PC-9 (cell line): Measurements from ENCODE around the gene RSBN1. TPM values are rescaled to one million over a fixed set of nuclear protein-coding genes. Genes with fewer than 3 reads are reported as not detected.
A peak's percentile ranks its signal among the peaks of the same experiment; 100 is the strongest.
"Not testable (repeated sequence)": the region's sequence is repeated elsewhere in the genome, so short reads cannot be mapped to it uniquely, and the experiment has no call there.

ENCODE experiments used
- BruUV-seq: library from RNA; stranded (reverse); fragments of 400-500 nt; replicated peaks from 2 replicates; lab custom pipeline; 2021; lab: Mats Ljungman, UMichigan
- CTCF ChIA-PET: fragments of 300-600 bp; sonication (Branson Sonifier 250); formaldehyde crosslinking; loops from one replicate; lab custom pipeline; 2022; ENCODE audit warnings: antibody characterized with exemption; lab: Charles Lee
- POLR2A ChIA-PET: fragments of 300-600 bp; sonication (Branson Sonifier 250); formaldehyde crosslinking; loops from one replicate; lab custom pipeline; 2022; ENCODE audit warnings: antibody characterized with exemption; ENCODE audit not compliant: unreplicated experiment; lab: Charles Lee
- DNase-seq, 2 experiments: peaks; one replicate each; pipeline versions ENCODE4 v3.0.0 to v3.0.0-alpha.2; 2015 to 2022; ENCODE audit warnings: mixed read lengths in 1 of 2
- H2AFZ ChIP-seq: fragments of 200-600 bp; sonication (generic); 2 replicates; pipeline ENCODE4 v1.8.1; 2017; ENCODE audit warnings: antibody characterized with exemption
- H3F3A ChIP-seq: fragments of 200-600 bp; sonication (generic); 2 replicates; pipeline ENCODE4 v1.8.1; 2017; ENCODE audit warnings: antibody characterized with exemption, mild to moderate bottlenecking, low read depth; ENCODE audit not compliant: insufficient read depth
- H3K27ac ChIP-seq: fragments of 200-600 bp; sonication (generic); 2 replicates; pipeline ENCODE4 v1.6.1; 2016; ENCODE audit warnings: mixed run types
- H3K27me3 ChIP-seq: fragments of 200-600 bp; sonication (generic); 2 replicates; pipeline ENCODE4 v1.6.1; 2016; ENCODE audit warnings: low read depth, mixed run types; ENCODE audit not compliant: insufficient read depth
- H3K36me3 ChIP-seq: fragments of 200-600 bp; sonication (generic); 2 replicates; pipeline ENCODE4 v1.6.1; 2016; ENCODE audit warnings: low read depth, mixed run types
- H3K4me1 ChIP-seq: fragments of 200-600 bp; sonication (generic); replicated peaks from 2 replicates; pipeline ENCODE4 v1.6.1; 2016; ENCODE audit warnings: mixed run types; ENCODE audit not compliant: insufficient read depth
- H3K4me2 ChIP-seq: fragments of 200-600 bp; sonication (generic); 2 replicates; pipeline ENCODE4 v1.6.1; 2017; ENCODE audit warnings: mixed run types
- H3K4me3 ChIP-seq: fragments of 200-600 bp; sonication (generic); 2 replicates; pipeline ENCODE4 v1.6.1; 2016; ENCODE audit warnings: mixed run types
- H3K79me2 ChIP-seq: fragments of 200-600 bp; sonication (generic); 2 replicates; pipeline ENCODE4 v1.6.1; 2017; ENCODE audit warnings: low read depth, mixed run types
- H3K9me2 ChIP-seq: fragments of 200-600 bp; sonication (generic); 2 replicates; pipeline ENCODE4 v1.8.1; 2017; ENCODE audit warnings: mild to moderate bottlenecking; ENCODE audit not compliant: insufficient read depth
- H3K9me3 ChIP-seq: fragments of 200-600 bp; sonication (generic); 2 replicates; pipeline ENCODE4 v1.8.1; 2016; ENCODE audit warnings: low read depth; ENCODE audit not compliant: insufficient read depth
- H4K20me1 ChIP-seq: fragments of 200-600 bp; sonication (generic); 2 replicates; pipeline ENCODE4 v1.8.1; 2017; ENCODE audit not compliant: insufficient read depth
- EZH2 ChIP-seq: fragments of 200-600 bp; sonication (generic); IDR thresholded peaks from 2 replicates; pipeline ENCODE4 v1.8.0; 2017; ENCODE audit warnings: antibody characterized with exemption, low read depth
- intact Hi-C: fragments of 100-400 bp; cut with micrococcal nuclease; formaldehyde crosslinking; loops from one replicate; pipeline ENCODE4 v1.10.0; 2022; ENCODE audit not compliant: unreplicated experiment
- total RNA-seq: library from RNA; stranded (reverse); gene quantifications from 2 replicates; pipeline ENCODE4 v1.2.3, GENCODE V29; 2021
- TF ChIP-seq, protein P1 (sequence below): fragments of 200-600 bp; sonication (generic); conservative IDR thresholded peaks from 2 replicates; pipeline ENCODE4 v1.6.1; 2017; ENCODE audit warnings: mixed run types, antibody characterized with exemption, mild to moderate bottlenecking, moderate library complexity

RSBN1 gene
- total RNA-seq, 1 experiment from 2014 or later = 12.3 TPM

DNA sequence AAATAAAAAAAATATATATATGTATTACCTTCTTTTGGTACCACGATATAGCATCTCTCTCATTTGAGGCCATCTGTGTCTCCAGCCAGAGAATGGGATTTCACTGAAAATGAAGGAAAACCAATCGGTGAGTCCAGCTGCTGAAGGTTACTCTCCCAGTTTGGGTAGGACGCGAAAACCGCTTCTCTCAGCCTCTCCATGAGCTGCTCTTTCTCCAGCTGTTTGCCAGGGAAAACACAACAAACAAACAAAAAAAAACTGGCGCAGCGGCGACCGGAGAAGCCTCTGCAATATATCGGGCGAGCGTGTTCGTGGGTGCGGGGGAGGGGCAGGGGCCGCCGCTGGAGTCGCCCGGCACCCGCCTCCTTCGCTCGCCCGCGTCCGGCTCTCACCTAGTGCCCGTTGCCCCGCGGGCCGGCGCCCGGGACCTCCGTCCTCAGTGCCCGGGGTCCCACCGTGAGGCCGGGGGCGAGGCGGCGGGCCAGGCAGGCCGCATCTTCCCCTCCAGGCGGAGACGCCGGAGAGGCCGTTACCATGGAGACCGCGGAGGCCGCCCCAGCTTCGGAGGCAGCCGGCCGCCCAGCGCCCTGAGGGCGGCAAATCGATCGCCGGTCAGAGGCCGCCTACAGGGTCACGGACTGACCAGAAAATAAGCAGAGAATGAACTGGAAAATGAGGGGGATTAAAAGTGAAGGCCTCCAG is 53.5 kb downstream of the RSBN1 start:
- no peaks in the 10 kb centered on the region for H3K9me2 ChIP-seq
- H3K27me3 ChIP-seq = no peaks in the 10 kb centered on the region
- intact Hi-C loops = loop anchor here (1.0 to 2.0 kb wide), 2 partner anchors 54 to 147 kb away; partner anchors contain the start of genes DCLRE1B and RSBN1
- H3K9me3 ChIP-seq = no peaks in the 10 kb centered on the region
- H3K79me2 ChIP-seq = peaks cover 30% of the 10 kb centered on the region
- TF ChIP-seq, protein P1, sequence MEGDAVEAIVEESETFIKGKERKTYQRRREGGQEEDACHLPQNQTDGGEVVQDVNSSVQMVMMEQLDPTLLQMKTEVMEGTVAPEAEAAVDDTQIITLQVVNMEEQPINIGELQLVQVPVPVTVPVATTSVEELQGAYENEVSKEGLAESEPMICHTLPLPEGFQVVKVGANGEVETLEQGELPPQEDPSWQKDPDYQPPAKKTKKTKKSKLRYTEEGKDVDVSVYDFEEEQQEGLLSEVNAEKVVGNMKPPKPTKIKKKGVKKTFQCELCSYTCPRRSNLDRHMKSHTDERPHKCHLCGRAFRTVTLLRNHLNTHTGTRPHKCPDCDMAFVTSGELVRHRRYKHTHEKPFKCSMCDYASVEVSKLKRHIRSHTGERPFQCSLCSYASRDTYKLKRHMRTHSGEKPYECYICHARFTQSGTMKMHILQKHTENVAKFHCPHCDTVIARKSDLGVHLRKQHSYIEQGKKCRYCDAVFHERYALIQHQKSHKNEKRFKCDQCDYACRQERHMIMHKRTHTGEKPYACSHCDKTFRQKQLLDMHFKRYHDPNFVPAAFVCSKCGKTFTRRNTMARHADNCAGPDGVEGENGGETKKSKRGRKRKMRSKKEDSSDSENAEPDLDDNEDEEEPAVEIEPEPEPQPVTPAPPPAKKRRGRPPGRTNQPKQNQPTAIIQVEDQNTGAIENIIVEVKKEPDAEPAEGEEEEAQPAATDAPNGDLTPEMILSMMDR = no peak
- TF ChIP-seq EZH2 = no peak
- peak; percentile 55 to 64 for DNase-seq
- peak overlapping the region; percentile 90 for H3K4me2 ChIP-seq
- H3K4me1 ChIP-seq = peaks cover 17% of the 10 kb centered on the region
- H3K4me3 ChIP-seq = peak overlapping the region; percentile 99
- H3K27ac ChIP-seq = peak overlapping the region; percentile 78
- BruUV-seq = TSS peak; percentile 32
- peak overlapping the region; percentile 95 for H2AFZ ChIP-seq
- H3F3A ChIP-seq = peaks cover 48% of the 10 kb centered on the region
- CTCF ChIA-PET = interaction anchor here (0.7 kb wide), 1 partner anchor 146 kb away, joined by 14 read pairs; the partner anchor contains the start of gene AP4B1
- H3K36me3 ChIP-seq = peaks cover 8% of the 10 kb centered on the region; the same call in 1 of the 2 replicates
- no peaks in the 10 kb centered on the region for H4K20me1 ChIP-seq
- POLR2A ChIA-PET = interaction anchor here (0.6 to 1.0 kb wide), 4 partner anchors 53 to 957 kb away, joined by 5 to 9 read pairs (median 6); partner anchors contain the start of gene RSBN1

DNA sequence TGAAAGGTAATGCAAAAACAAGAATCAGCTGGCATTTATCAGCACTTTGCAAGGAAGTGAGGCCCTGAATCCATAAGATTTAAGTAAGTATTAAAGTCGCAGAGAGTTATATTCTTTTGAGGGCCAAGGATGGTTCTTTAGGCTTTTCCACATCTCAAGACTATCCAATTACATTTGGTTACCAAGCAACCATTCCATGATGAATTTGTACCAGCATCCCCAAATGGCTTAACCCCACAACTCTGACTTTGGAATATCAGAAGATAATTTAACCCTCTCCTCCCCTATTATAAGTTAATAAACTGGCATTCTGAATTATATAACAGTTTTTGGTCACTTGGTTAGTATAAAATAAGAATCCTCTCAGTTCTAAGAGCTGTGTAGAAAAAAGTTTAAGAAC is 55.8 kb downstream of the RSBN1 start:
- Histone ChIP-seq H3K4me2 (peak overlapping the region; percentile 8; the same call in 1 of the 2 replicates), H3K27ac (no peak overlapping the region), H3K4me3 (no peak overlapping the region), H3K4me1 (peaks cover 17% of the 10 kb centered on the region), H3K9me2 (no peaks in the 10 kb centered on the region), H3F3A (peaks cover 34% of the 10 kb centered on the region), H3K79me2 (peaks cover 30% of the 10 kb centered on the region), H4K20me1 (no peaks in the 10 kb centered on the region), H3K36me3 (peaks cover 18% of the 10 kb centered on the region), H3K27me3 (no peaks in the 10 kb centered on the region), H3K9me3 (no peaks in the 10 kb centered on the region), H2AFZ (no peak overlapping the region)
- intact Hi-C loops = no loop called here
- no TSS peak for BruUV-seq
- ChIA-PET CTCF (no interaction called here), POLR2A (no interaction called here)
- DNase-seq = no peak
- TF ChIP-seq, protein P1 = no peak
- TF ChIP-seq EZH2 = no peak

DNA sequence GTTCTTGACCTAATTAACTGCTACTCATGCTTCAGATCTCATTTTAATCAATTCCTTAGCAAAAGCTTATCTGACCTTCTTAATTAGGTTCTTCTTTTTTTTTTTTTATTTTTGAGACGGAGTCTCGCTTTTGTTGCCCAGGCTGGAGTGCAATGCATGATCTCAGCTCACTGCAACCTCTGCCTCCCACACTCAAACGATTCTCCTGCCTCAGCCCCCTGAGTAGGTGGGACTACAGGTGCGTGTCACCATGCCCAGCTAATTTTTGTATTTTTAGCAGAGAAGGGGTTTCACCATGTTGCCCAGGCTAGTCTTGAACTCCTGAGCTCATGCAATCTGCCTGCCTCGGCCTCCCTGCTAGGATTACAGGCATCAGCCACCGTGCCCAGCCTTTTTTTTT is 58.9 kb downstream of the RSBN1 start:
- DNase-seq, H3F3A ChIP-seq, BruUV-seq, H3K27ac ChIP-seq, H4K20me1 ChIP-seq, intact Hi-C loops, CTCF ChIA-PET, H3K4me2 ChIP-seq, H2AFZ ChIP-seq, H3K9me3 ChIP-seq, H3K27me3 ChIP-seq, H3K4me3 ChIP-seq, H3K4me1 ChIP-seq, H3K9me2 ChIP-seq: not testable (repeated sequence)
- H3K36me3 ChIP-seq = peaks cover 26% of the 10 kb centered on the region
- POLR2A ChIA-PET = interaction anchor here (0.5 to 0.6 kb wide), 2 partner anchors 42 to 687 kb away, joined by 4 read pairs; no protein-coding TSS in a partner anchor
- H3K79me2 ChIP-seq = peaks cover 24% of the 10 kb centered on the region
